ENCODE measurements around the gene ABCG4.
"Not testable (repeated sequence)": the region's sequence is repeated elsewhere in the genome, so short reads cannot be mapped to it uniquely, and the experiment has no call there.

Gene ABCG4

DNA sequence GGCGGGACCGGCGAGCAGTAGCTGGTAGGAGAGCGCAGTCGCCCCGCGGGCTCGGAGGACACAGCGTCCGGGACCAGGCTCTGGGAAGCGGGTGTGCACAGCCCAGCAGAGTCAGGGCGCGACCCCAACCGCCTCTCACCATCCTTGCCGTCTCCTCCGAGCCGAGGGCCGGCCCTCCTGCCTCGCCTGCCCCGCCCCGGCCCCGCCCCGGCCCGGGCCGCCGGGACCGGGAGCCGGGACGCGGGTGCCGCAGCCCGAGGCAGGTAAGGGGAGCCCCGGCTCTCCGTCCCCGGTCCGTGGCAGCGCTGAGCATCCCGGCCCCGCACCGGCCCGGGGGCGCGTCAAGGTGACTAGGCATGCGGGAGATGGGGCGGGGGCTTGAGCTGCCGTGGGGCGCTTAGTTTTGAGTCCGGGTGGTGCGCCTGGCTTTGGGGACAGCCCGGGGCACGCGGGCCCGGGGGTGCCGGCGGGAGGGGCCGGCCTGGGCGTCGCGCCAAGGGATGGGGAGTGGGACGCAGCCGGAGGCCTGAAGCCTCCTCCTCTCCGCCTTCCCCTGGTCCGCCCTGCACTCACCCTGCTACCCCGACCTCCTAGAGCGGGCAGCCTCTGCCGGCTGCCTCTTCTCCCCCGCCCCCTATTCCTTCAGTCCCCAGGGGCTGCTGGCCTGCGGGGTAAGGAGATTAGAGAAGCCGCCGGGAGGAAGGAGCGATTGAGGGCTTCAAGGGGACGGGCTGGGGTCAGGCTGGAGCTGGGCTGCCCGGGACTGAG lies at the start of gene ABCG4:
TSS of gene ABCG4 (plus strand) at position 35 of the 768 bp plus-strand sequence. CDS start 914 bp downstream, outside the sequence.
- DNase-seq (ENCODE audit: low read depth in 2 of 2) = no peak

DNA sequence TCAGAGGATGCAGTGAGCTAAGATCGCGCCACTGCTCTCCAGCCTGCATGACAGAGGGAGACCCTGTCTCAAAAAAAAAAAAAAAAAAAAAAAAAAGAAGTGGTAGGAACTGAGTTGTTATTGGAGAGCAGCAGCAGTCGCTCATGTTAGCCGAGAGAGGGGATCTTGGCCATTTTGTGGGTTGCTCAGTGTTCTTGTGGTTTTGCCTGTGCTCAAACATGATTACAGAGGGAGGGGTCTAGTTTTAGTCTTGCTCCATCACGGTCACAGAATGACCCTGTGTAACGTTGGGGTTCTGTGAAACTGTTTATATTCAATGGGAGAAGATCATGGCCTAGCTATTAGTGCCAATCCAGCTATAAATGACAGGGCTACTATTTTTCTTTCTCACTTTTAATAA lies 49.1 kb upstream of the ABCG4 start:
- DNase-seq (ENCODE audit: low read depth in 2 of 2) = no peak

DNA sequence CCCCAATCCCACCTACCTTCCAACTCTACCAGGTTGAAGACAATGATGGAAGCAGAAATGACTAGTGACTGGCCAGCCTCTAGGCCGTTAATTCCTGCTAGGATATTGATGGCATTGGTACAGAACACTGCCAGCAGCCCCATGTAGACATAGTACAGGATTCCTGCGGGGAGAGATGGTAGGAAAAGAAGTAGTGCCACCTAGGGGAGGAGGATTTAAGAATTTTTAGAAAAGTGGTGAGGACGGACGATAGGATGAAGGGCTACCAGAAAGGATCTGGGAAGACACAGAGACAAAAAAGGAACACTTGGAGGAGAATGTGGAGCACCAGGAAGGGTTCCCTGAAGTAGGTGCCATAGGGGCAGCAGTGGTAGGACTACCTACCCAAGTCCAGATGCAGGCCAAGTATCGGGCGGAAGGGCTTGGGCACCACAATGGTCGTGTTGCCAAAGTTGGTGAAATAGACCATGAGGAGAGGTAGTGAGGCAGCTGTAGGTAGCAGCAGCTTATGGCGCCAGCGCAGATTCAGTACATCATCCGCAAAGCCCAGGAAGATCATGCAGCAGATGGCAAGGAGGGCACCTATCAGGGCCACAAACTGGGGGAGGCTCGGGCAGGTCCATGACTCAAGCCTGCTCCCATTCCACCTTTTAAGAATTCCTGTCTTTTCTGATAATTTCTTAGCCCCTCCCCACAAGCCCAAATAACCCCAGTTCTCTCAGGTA lies 48.4 kb upstream of the ABCG4 start:
- DNase-seq (ENCODE audit: low read depth in 2 of 2) = no peak

DNA sequence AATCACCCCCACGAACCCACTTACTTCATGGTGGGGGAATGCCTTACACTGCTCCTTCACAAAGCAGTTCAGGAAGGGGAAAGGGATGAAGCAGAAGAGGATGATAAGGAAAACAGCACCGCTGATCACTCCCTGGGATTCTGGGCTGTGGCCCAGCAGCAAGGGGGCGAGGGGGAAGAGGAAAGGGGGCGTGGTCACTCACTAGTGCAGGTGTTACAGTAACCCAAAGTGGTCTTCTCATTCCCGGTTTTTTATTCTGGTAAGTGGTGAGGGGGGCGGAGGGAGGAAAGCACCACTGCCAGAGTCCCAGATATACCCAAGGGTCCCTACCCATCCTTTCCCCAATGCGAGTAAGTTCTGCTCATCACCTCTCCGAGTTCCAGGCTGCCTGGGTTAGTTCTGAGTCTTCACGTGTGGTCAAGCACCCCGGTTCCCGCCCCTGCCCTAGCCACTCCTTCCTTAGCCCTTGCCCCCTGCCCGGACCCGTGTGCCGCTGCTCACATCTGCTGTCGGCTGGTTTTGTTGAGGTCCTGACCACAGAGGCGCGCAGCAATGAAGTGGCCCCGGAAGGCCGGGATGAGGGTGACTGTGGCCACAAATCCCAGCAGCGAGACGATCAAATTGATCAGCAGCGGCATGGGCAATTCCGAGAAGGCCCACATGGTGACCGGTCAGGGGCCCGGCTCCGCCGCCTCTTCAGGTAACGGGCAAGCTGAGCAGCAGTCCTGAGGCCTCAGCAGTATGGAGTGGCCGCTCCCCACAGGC lies 47.7 kb upstream of the ABCG4 start:
- DNase-seq (ENCODE audit: low read depth in 2 of 2) = no peak

DNA sequence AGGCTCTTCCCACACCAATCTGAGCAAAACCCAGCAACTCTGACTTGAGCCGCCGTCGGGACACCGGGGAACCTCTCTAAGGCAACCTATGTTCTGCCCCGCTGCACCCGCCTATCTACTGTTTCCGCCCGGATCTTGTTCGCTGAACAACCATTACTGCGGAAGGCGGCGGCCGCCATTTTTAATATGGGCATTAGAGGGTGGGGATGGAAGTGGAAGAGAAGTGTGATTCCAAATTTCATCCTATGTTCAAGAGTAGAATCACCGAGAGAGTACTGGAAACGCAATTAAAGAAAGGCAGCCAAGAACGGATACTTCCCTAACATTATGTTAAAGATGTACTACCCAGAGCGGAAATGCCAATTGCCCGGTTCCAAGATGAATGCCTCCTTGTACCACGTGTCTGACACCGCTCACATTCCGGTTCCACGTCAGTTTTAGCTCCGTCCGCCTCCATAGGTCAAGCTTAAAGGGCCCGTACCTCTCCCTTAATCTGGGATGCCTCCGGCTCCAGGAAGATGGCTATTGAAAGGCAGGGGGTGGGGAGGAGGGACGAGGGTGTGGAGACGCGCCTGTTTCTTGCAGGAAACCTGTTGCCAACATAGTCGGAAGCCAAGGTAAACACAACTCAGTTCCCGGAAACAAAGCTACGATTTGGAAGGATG lies 47.0 kb upstream of the ABCG4 start, which contains the start of gene DPAGT1:
TSS of gene DPAGT1 (minus strand) at position 95 of the 665 bp plus-strand sequence. CDS start 198 bp downstream, outside the sequence.
- DNase-seq (ENCODE audit: low read depth in 2 of 2) = peak; percentile 67 to 71

DNA sequence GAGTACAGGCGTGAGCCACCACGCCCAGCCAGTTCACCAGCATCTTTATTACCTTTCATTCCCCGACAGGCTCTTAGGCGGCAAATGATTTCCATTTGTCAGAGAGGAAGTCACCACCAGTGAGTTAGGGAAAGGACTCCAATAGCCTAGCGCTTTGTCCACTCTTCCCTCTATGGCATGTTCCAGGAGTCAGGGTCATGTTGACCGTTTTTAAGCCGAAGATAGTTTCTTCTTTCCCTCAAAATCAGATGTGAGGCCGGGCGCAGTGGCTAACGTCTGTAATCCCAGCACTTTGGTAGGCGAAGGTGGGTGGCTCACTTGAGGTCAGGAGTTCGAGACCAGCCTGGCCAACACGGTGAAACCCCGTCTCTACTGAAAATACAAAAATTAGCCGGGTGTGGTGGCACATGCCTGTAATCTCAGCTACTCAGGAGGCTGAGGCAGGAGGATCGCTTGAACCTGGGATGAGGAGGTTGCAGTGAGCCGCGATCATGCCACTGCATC lies 45.6 kb upstream of the ABCG4 start:
- DNase-seq (ENCODE audit: low read depth in 2 of 2) = not testable (repeated sequence)

DNA sequence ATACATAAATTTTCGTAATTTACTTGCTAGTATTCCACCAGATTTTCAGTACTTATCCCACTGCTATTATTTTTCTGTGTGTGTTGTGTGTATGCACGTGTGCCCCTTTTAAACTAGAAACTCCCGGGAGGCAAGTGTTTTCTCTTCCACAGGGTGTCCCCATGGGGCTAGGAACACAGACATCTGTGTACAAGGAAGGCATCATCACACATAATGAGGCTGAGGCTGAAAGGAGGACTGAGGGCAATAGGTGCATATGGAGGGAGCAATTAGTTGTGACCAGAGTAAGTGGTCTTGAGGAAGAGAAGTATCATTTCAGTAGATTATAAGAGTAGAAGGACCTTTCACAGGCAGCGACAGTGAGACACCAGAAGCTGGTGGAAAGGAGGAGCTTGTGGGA lies 45.1 kb upstream of the ABCG4 start:
- no peak for DNase-seq (ENCODE audit: low read depth in 2 of 2)

DNA sequence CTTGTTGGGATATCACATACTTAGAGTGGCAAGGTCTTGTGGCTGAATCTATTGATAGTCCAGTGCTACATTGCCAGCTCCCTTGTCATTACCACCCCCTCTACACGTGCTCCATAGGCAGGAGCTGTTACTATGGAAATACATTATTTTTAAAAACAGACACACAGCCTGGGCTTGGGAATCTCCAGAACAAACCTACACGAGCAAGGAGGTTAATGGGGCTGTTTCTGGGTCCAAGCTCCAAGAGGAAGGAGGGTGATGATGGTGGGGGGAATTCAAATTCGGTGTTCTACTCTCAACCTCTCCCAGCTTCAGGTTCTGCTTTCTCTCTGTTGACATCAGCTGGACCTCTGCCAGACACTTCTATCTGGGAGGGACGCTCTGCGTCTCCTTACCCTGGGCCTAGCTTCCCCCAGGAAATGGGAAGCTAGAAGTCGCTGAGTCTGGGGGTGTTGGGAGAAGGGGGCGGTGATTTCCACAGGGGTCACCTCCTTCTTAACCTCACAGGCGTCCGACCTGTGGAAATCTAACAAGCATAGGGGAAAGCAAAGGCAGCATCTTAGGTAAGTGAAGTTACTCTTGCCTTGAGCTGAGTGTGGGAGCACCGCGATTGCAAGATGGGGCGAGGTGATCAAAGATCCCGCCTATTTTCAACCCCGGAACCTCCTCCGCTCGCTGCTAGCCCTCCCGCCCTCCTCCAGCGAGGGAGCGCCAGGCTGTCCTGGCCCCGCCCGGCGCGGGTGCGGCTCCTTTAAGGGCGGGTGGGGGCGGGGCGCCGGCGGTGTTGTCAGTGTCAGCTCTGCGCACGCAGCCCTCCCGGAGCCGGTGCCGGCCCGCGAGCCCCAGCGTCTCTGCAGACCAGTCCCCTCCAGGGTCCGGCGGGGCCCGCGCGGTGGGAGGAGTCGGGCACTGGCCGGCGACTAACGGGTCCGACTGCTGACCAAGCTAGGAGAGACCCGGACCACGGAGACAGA lies 42.0 kb upstream of the ABCG4 start, which contains the start of gene C2CD2L:
TSS of gene C2CD2L (plus strand) at position 781 of the 974 bp plus-strand sequence. CDS start 398 bp downstream, outside the sequence.
- DNase-seq (ENCODE audit: low read depth in 2 of 2) = peak; percentile 73 to 78

DNA sequence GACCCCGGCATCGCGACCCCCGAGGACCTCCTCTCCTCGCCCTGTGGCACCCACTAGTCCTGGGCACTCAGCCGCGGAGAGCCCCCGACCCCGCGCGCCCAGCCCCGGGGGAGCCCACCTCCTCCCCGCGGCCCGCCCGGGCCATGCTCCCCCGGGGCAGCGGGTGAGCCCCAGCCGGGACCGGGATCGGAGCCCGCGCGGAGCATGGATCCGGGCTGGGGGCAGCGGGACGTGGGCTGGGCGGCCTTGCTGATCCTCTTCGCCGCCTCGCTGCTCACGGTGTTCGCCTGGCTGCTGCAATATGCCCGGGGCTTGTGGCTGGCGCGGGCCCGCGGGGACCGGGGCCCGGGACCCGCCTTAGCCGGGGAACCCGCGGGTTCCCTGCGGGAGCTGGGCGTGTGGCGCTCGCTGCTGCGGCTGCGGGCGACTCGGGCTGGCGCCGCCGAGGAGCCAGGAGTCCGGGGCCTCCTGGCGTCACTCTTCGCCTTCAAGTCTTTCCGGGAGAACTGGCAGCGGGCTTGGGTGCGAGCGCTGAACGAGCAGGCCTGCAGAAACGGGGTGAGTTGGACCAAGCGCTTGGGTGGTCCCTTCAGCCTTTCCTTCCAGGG lies 41.2 kb upstream of the ABCG4 start:
- DNase-seq (ENCODE audit: low read depth in 2 of 2) = no peak

DNA sequence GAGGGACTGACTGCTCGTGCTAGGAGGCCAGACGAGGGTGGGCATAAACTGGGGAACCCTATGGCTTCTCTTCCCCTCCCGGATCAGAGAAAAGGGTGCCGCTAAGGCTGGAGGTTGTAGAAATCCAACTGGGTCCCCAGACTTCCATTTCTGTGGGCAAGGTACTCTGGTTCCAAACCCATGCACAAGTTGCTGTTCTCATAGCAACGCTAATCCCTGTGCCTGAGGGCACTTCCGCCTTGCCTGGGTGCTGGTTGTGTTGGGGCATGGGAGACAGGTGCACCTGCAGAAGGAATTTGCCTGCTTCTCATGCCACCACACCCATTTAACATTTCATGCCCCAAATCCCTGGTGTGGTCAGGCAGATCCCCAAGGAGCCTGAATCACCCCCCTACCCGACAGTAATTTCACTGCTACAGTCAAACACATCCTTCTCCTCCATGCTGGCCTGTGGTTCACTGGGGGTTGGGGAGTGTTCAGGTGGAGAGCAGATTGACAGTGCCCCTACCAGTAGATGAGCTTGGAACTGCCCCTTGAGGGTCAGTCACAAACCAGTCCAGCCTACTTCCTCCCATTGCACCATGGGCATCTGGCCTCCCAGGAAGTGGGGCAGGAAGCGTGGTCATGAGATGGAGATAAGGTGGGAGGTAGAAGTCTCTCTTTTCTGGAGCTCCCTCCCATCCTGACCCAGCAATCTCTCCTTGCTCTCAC lies 40.6 kb upstream of the ABCG4 start:
- no peak for DNase-seq (ENCODE audit: low read depth in 2 of 2)

DNA sequence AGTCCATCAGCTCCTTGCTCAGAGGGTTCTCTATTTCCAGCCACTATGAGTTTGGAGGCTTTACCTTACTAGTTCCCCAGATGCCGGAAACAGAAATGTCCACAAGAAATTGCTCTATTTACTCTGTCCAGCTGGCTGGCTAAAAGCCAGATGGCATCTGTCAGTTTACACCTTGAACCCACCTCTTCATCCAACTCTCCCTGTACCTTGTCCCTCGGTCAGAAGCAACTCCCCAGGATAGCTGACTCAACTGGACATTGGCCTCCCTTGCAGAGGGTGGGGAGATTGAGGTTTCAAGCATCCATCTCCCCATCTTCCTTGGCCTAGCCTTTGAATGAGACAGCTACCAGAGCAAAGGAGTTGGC lies 40.0 kb upstream of the ABCG4 start:
- no peak for DNase-seq (ENCODE audit: low read depth in 2 of 2)

DNA sequence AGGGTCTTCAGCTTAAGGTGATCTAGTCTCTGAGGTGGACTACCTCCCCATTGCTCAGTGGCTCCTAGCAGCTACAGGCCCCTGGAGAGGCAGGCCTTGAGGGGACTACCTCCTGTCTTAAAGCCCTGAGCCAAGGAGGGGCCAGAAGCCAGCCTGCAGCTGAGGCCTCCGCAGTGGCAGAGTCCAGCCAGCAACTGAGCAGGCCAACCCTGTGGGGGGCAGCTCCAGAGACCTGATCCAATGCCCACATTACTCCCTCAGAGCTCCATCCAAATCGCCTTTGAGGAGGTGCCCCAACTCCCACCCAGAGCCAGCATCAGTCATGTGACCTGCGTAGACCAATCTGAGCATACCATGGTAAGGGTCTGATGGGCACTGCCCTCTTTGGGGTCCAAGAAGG lies 39.0 kb upstream of the ABCG4 start:
- DNase-seq (ENCODE audit: low read depth in 2 of 2) = no peak

DNA sequence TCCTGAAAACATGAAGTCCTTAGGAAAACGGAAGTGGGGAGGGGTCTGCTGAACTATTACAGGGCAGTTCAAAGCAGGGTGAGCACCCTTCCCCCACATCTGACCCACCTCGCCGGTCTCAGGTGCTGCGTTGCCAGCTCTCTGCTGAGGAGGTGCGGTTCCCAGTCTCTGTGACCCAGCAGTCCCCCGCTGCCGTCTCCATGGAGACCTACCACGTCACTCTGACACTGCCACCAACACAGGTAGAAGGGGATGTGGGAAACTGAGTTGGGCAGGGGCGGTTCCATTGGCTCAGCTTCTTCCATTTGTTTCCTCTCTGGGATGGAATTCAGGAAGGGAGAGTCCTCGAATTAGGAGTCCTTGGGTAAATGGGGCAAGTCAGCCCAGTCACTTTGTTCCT lies 38.4 kb upstream of the ABCG4 start:
- no peak for DNase-seq (ENCODE audit: low read depth in 2 of 2)

DNA sequence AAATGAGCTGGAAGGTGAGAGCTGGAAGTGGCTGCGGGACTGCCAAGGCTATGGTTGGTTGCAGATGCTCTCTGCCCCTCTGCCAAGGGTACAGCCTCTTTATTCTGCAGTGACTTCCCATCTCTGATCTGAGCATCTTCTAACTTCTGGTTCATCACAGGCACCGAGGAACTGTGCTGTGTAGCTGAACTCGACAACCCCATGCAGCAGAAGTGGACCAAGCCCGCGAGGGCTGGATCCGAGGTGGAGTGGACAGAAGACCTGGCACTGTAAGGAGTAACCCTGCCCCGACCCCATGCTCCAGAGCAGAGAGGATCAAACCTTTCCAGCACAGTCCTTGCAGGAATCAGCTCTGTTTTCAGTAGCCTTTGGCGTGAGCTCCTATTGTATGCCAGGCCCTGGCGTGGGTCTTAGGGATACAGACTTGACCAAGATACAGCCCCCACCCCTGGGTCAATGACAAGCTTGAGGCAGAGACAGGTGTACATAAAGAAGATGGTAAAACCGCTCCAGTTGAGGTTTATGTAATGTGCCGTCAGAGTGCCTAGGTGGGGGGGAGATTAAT lies 37.4 kb upstream of the ABCG4 start:
- DNase-seq (ENCODE audit: low read depth in 2 of 2) = no peak

DNA sequence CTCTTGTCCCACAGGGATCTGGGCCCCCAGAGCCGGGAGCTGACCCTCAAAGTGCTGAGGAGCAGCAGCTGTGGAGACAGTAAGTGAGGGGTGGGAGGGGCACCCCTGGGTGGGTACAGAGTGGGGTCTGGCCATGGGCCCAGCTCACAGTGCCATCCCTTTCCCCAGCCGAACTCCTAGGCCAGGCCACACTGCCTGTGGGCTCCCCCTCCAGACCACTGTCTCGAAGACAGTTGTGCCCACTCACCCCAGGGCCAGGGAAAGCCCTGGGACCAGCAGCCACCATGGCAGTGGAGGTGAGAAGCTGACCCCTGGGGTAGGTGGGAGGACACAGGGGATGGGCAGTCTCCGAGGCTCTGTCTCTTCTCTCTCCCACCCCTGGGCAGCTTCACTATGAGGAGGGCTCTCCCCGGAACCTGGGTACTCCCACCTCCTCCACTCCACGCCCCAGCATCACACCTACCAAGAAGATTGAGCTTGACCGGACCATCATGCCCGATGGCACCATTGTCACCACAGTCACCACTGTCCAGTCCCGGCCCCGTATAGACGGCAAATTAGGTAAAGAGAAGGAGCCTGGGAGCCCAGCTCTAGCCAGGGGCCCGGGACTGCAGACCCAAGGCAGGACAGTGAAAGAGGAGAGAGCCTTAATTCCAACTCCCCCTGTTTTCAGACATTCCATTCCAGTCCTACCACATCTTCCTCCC lies 36.4 kb upstream of the ABCG4 start:
- DNase-seq (ENCODE audit: low read depth in 2 of 2) = no peak

DNA sequence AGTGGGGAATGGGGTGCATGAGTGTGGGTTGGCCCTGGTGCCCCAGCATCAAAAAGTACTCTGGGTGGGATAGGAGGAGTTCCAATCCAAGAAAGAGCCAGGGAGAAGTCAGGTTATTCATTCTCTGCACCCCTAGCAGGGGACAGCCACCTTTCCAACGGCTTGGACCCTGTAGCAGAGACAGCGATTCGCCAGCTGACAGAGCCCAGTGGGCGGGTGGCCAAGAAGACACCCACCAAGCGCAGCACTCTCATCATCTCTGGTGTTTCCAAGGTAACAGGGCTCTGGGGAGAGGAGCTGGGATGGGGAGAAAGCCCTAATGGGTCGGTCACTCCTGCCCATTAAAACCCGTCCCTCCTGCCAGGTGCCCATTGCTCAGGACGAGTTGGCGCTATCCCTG lies 35.1 kb upstream of the ABCG4 start:
- no peak for DNase-seq (ENCODE audit: low read depth in 2 of 2)

DNA sequence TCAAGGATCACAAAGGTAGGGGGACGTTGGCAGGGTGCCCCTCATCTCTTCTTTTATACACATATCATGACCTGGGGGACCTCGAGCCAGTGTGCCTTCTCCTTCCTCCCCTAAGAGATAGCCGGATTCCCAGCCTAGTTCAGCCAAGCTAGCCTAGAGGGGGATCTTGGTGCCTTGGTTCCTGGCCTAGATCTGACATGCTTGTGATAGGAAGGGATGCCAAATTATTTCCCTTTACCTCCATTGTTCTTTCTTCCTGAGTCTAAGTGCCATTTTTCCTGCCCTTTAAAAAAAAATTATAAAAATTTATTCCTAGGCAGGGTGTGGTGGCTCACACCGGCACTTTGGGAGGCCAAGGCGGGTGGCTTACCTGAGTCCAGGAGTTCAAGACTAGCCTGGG lies 34.5 kb upstream of the ABCG4 start:
- no peak for DNase-seq (ENCODE audit: low read depth in 2 of 2)

DNA sequence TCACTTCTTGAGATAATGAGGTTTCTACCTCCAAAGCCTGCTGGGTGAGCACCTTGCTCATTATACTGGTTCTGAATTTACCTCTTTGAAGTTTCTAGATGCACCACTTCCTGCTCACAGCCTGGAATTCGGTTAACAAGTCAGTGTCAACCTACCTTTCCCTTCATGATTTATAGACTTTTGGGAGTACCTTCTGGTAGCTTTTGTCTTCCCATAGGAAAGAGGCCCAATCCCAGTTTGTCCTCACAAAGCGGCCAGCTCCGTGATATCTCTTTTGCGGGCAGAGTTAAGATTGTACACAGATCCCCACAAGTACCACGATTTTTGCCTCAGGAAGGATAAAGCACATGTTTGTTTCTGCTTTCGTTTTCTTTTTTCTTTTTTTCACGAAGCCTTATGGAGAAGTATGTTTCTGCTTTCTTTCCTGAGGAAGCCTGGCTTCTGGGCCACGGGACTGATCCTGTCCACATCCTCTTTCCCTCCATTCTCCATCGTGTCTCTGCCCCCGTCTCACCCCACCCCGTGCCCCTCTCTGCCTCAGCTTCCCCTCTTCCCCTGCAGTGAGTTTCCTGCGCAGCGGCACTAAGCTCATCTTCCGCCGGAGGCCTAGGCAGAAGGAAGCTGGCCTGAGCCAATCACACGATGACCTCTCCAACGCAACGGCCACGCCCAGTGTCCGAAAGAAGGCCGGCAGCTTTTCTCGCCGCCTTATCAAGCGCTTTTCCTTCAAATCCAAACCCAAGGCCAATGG lies 33.2 kb upstream of the ABCG4 start:
- no peak for DNase-seq (ENCODE audit: low read depth in 2 of 2)
